HepG2 (cell line): Measurements from ENCODE around the gene ZNF559. TPM values are rescaled to one million over a fixed set of nuclear protein-coding genes. Genes with fewer than 3 reads are reported as not detected.

Experiments
- ATAC-seq: fragments of 200-7000 bp; cut with Tn5 transposase; 3 replicates; pipeline ENCODE4 v1.9.1; 2020; ENCODE audit warnings: mild to moderate bottlenecking, moderate library complexity
- BruUV-seq: library from RNA; stranded (reverse); fragments of 400-500 nt; replicated peaks from 2 replicates; lab custom pipeline; 2021; lab: Mats Ljungman, UMichigan
- CTCF ChIA-PET: fragments of 300-600 bp; formaldehyde crosslinking; extraction: SDS; loops from one replicate; lab custom pipeline; 2021; ENCODE audit warnings: low total read pairs, inconsistent platforms, low intra/inter-chr PET ratio; lab: Yijun Ruan, JAX
- POLR2A ChIA-PET: fragments of 350-600 bp; sonication (Branson Sonifier 250); formaldehyde crosslinking; loops from one replicate; lab custom pipeline; 2020; ENCODE audit warnings: antibody characterized with exemption, inconsistent platforms; lab: Yijun Ruan, JAX
- DNase-seq: peaks from one replicate; pipeline ENCODE4 v3.0.0-alpha.2; 2015; ENCODE audit warnings: low spot score
- FAIRE-seq: peaks from 3 replicates; lab custom pipeline; 2011; peaks lifted over from hg19 to GRCh38; lab: Jason Lieb, UNC
- H2AFZ ChIP-seq: one replicate; pipeline ENCODE4 v1.6.1; 2011; ENCODE audit warnings: low read length, inconsistent platforms
- H3K27ac ChIP-seq: fragments of 300-600 bp; 3 replicates; pipeline ENCODE4 v1.8.0; 2011; ENCODE audit warnings: mixed run types, mild to moderate bottlenecking, mixed read lengths, low read length, inconsistent platforms; ENCODE audit not compliant: insufficient read depth; ENCODE audit errors: extremely low read length
- H3K27me3 ChIP-seq, 2 experiments: fragments of 200-600 bp in 1 of 2; 2 replicates in 1 of 2; 3 replicates in 1 of 2; pipeline versions ENCODE4 v1.6.0 to v1.8.0; 2011; ENCODE audit warnings: low read length in 2 of 2, mild to moderate bottlenecking in 2 of 2, moderate library complexity in 2 of 2, inconsistent platforms in 1 of 2; ENCODE audit not compliant: insufficient read depth in 2 of 2, control insufficient read depth in 1 of 2
- H3K36me3 ChIP-seq, 2 experiments: fragments of 200-600 bp in 1 of 2; replicated peaks in 1 of 2; 2 replicates in 1 of 2; 3 replicates in 1 of 2; pipeline versions ENCODE4 v1.5.1 to v1.8.0; 2011; ENCODE audit warnings: low read length in 2 of 2, inconsistent platforms in 1 of 2; ENCODE audit not compliant: insufficient read depth in 2 of 2, control insufficient read depth in 1 of 2
- H3K4me1 ChIP-seq: 2 replicates; pipeline ENCODE4 v1.5.1; 2012; ENCODE audit warnings: low read length, inconsistent platforms; ENCODE audit not compliant: insufficient read depth
- H3K4me2 ChIP-seq: 2 replicates; pipeline ENCODE4 v1.6.0; 2011; ENCODE audit warnings: low read depth, low read length, inconsistent platforms
- H3K4me3 ChIP-seq, 3 experiments: fragments of 200-600 bp in 1 of 3; sonication (generic), shearing (Covaris generic) in 1 of 3; replicated peaks in 1 of 3; 2 replicates each; pipeline ENCODE4 v1.5.1; 2011 to 2016; ENCODE audit warnings: low read length in 3 of 3, inconsistent platforms in 2 of 3, low read depth in 2 of 3, mild to moderate bottlenecking in 2 of 3, control low read depth in 1 of 3, mixed read lengths in 1 of 3; ENCODE audit not compliant: insufficient read depth in 1 of 3
- H3K79me2 ChIP-seq: one replicate; pipeline ENCODE4 v1.6.1; 2011; ENCODE audit warnings: low read length, inconsistent platforms; ENCODE audit not compliant: insufficient read depth
- H3K9ac ChIP-seq: 2 replicates; pipeline ENCODE4 v1.6.0; 2011; ENCODE audit warnings: mild to moderate bottlenecking, low read depth, low read length, inconsistent platforms; ENCODE audit not compliant: insufficient read depth
- H3K9me3 ChIP-seq: 2 replicates; pipeline ENCODE4 v1.5.1; 2012; ENCODE audit warnings: mild to moderate bottlenecking, low read length
- H4K20me1 ChIP-seq: 2 replicates; pipeline ENCODE4 v1.6.0; 2011; ENCODE audit warnings: inconsistent platforms, mild to moderate bottlenecking, low read length, moderate library complexity; ENCODE audit not compliant: insufficient read depth
- CENPBD1 ChIP-seq: sonication (generic); formaldehyde crosslinking; IDR thresholded peaks from 2 replicates; pipeline ENCODE4 v1.8.0; 2022; ENCODE audit warnings: missing genetic modification reagents, low read depth, mild to moderate bottlenecking, borderline replicate concordance
- KAT2B ChIP-seq: fragments of 150-350 bp; IDR thresholded peaks from 2 replicates; pipeline ENCODE4 v1.6.1; 2014; ENCODE audit warnings: low read depth, low read length, borderline replicate concordance
- NR0B2 ChIP-seq: sonication (generic); formaldehyde crosslinking; IDR thresholded peaks from 2 replicates; pipeline ENCODE4 v1.4.0; 2020; ENCODE audit warnings: mild to moderate bottlenecking, missing genetic modification reagents
- ZNF747 ChIP-seq: sonication (generic); formaldehyde crosslinking; IDR thresholded peaks from 2 replicates; pipeline ENCODE4 v1.8.1; 2023; ENCODE audit warnings: missing genetic modification reagents, mild to moderate bottlenecking, borderline replicate concordance
- ZNF768 ChIP-seq: sonication (generic); formaldehyde crosslinking; IDR thresholded peaks from 2 replicates; pipeline ENCODE4 v1.4.0; 2020; ENCODE audit warnings: missing genetic modification reagents
- WGBS: methylation state at CpG from one replicate; pipeline ENCODE4 v1.1.6; 2017; ENCODE audit warnings: low lambda C conversion rate; 5-methylcytosine and 5-hydroxymethylcytosine counted together
- in situ Hi-C: cut with HindIII; loops from 2 replicates; pipeline ENCODE4 v1.10.0; 2017; ENCODE audit warnings: low pct_unique_long_range_greater_than_20kb; ENCODE audit not compliant: extremely low pct_ligation_motif_present
- intact Hi-C: fragments of 100-400 bp; cut with micrococcal nuclease; formaldehyde crosslinking; loops from one replicate; pipeline ENCODE4 v1.10.0; 2022; ENCODE audit not compliant: unreplicated experiment
- polyA plus RNA-seq, 8 experiments: library from polyadenylated mRNA; depleted of rRNA in 3 of 8; stranded (reverse) in 7 of 8; unstranded in 1 of 8; fragments of >200 nt; fragmentation: Illumina TruSeq in 4 of 8; extraction: Trizol in 4 of 8; gene quantifications; 2 replicates each; pipeline versions ENCODE4 v1.2.1 to v1.2.3, GENCODE V29; 2011 to 2016; ENCODE audit warnings: low read depth in 4 of 8, missing spikeins in 1 of 8, mixed read lengths in 1 of 8; ENCODE audit not compliant: insufficient read depth in 1 of 8
- total RNA-seq, 5 experiments: library from RNA; depleted of rRNA; stranded (reverse); fragments of >200 nt; fragmentation: Illumina TruSeq; extraction: Trizol; gene quantifications; 2 replicates each; pipeline ENCODE4 v1.2.3, GENCODE V29; 2016; ENCODE audit warnings: low read depth in 1 of 5

Gene ZNF559
- total and polyA plus RNA-seq, 2 of the 13 experiments (the other 11 are each of a cell fraction or from before 2014, with no cell fraction given): 6.3 to 9.8 TPM

- peaks cover 2% of the 10 kb centered on the region for H3K79me2 ChIP-seq
- no peak for FAIRE-seq
Measured at GRCh38 chr19:9306443-9306842, 17.5 kb upstream of the ZNF559 start.

GRCh38 chr19:9308091-9308770 is 15.7 kb upstream of the ZNF559 start:
- 53% methylated on average over 10 of the region's 10 CpGs for WGBS

More at GRCh38 chr19:9306443-9306842, 17.5 kb upstream of the ZNF559 start:
- TF ChIP-seq CENPBD1 (no peak), ZNF747 (no peak), NR0B2 (CRISPR knock-in tag) (no peak), ZNF768 (CRISPR knock-in tag) (no peak)
- TF ChIP-seq, all 625 proteins: peak for 0
- Histone ChIP-seq H3K4me3 (no peak overlapping the region), H3K27ac (no peak overlapping the region), H4K20me1 (no peaks in the 10 kb centered on the region), H3K4me2 (no peak overlapping the region), H3K9me3 (peaks cover 5% of the 10 kb centered on the region; the same call in 1 of the 2 replicates), H2AFZ (no peak overlapping the region), H3K36me3 (no peaks in the 10 kb centered on the region), H3K9ac (no peak overlapping the region), H3K4me1 (no peaks in the 10 kb centered on the region), H3K27me3 (no peaks in the 10 kb centered on the region)
- in situ Hi-C loops (no loop called here), intact Hi-C loops (no loop called here)
- DNase-seq (no peak), ATAC-seq (no peak)
- POLR2A ChIA-PET: no interaction called here
- no TSS peak for BruUV-seq
- CTCF ChIA-PET: no interaction called here
- WGBS: 57% methylated on average over 1 of the region's 1 CpG

More at GRCh38 chr19:9308091-9308770, 15.7 kb upstream of the ZNF559 start:
- no peaks in the 10 kb centered on the region for H4K20me1 ChIP-seq
- 0 out of 2 replicates have a peak, but pooled peaks cover 2% of the 10 kb centered on the region for H3K9me3 ChIP-seq
- no peak for FAIRE-seq
- H3K27me3 ChIP-seq: no peaks in the 10 kb centered on the region
- BruUV-seq: no TSS peak
- H3K27ac ChIP-seq: no peak overlapping the region
- H3K4me2 ChIP-seq: peak overlapping the region; percentile 53; the same call in 1 of the 2 replicates
- ChIA-PET POLR2A (no interaction called here), CTCF (no interaction called here)
- in situ Hi-C loops: no loop called here
- no peak overlapping the region for H3K9ac ChIP-seq
- peaks cover 6% of the 10 kb centered on the region; the same call in 1 of the 2 replicates for H3K4me1 ChIP-seq
- H3K4me3 ChIP-seq: peak overlapping the region in 1 of 3 experiments; percentile 71; a peak in 2 of 6 replicates
- intact Hi-C loops: loop anchor here (2.0 kb wide), 1 partner anchor 171 kb away; no protein-coding TSS in a partner anchor
- TF ChIP-seq KAT2B: no peak
- TF ChIP-seq, all 625 proteins: peak for 0
- ATAC-seq: no peak
- DNase-seq: no peak
- Histone ChIP-seq H3K79me2 (peaks cover 2% of the 10 kb centered on the region), H2AFZ (no peak overlapping the region), H3K36me3 (no peaks in the 10 kb centered on the region)
